WTC11 (cell line): ENCODE results near the gene C1QTNF4. TPM values are rescaled to one million over a fixed set of nuclear protein-coding genes. Genes with fewer than 3 reads are reported as not detected.
A peak's percentile ranks its signal among the peaks of the same experiment; 100 is the strongest.

Source experiments
- ATAC-seq: fragments of 200-7000 bp; cut with Tn5 transposase; 2 replicates; pipeline ENCODE4 v1.10.0; 2021; ENCODE audit warnings: mild to moderate bottlenecking, moderate library complexity
- CTCF ChIA-PET: fragments of 300-600 bp; sonication (Branson Sonifier 250); formaldehyde crosslinking; loops from one replicate; lab custom pipeline; 2021; ENCODE audit warnings: antibody characterized with exemption; lab: Charles Lee
- POLR2A ChIA-PET: fragments of 350-600 bp; sonication (Branson Sonifier 250); formaldehyde crosslinking; loops from one replicate; lab custom pipeline; 2021; ENCODE audit warnings: antibody characterized with exemption; lab: Charles Lee
- DNase-seq: peaks from one replicate; pipeline ENCODE4 v3.0.0; 2021; ENCODE audit warnings: low spot score
- H3K27ac Mint-ChIP-seq: 2 replicates; pipeline ENCODE4 v1.8.0; 2021; ENCODE audit warnings: mixed read lengths
- H3K27me3 Mint-ChIP-seq: 2 replicates; pipeline ENCODE4 v1.8.0; 2021; ENCODE audit warnings: low read depth, mild to moderate bottlenecking, moderate library complexity, mixed read lengths
- H3K36me3 Mint-ChIP-seq: 2 replicates; pipeline ENCODE4 v1.8.0; 2021; ENCODE audit warnings: mixed read lengths
- H3K4me1 Mint-ChIP-seq: 2 replicates; pipeline ENCODE4 v1.8.0; 2022; ENCODE audit warnings: mixed read lengths
- H3K4me3 Mint-ChIP-seq: 2 replicates; pipeline ENCODE4 v1.8.0; 2021; ENCODE audit warnings: mild to moderate bottlenecking, moderate library complexity, mixed read lengths
- H3K9me3 Mint-ChIP-seq: 2 replicates; pipeline ENCODE4 v1.8.0; 2021; ENCODE audit warnings: mixed read lengths
- CBFB ChIP-seq: sonication (generic); formaldehyde crosslinking; IDR thresholded peaks from 2 replicates; pipeline ENCODE4 v1.8.1; 2022; ENCODE audit warnings: mild to moderate bottlenecking, low read depth, missing genetic modification reagents
- CREB1 ChIP-seq: sonication (generic); formaldehyde crosslinking; IDR thresholded peaks from 2 replicates; pipeline ENCODE4 v1.8.0; 2023; ENCODE audit warnings: mild to moderate bottlenecking, missing genetic modification reagents
- GRHL2 ChIP-seq: fragments of 250-450 bp; sonication (Bioruptor Pico); IDR thresholded peaks from 2 replicates; pipeline ENCODE4 v1.8.0; 2022; ENCODE audit warnings: mild to moderate bottlenecking, moderate library complexity; ENCODE audit not compliant: insufficient replicate concordance, severe bottlenecking
- HMGA2 ChIP-seq: fragments of 250-450 bp; sonication (Bioruptor Pico); IDR thresholded peaks from 2 replicates; pipeline ENCODE4 v1.4.0; 2021; ENCODE audit warnings: mild to moderate bottlenecking, moderate library complexity
- JUN ChIP-seq: sonication (generic); formaldehyde crosslinking; IDR thresholded peaks from 2 replicates; pipeline ENCODE4 v1.8.0; 2023; ENCODE audit warnings: mild to moderate bottlenecking, missing genetic modification reagents
- MAX ChIP-seq: sonication (generic); formaldehyde crosslinking; IDR thresholded peaks from 2 replicates; pipeline ENCODE4 v1.8.0; 2022; ENCODE audit warnings: mild to moderate bottlenecking, missing genetic modification reagents
- MLX ChIP-seq: sonication (generic); formaldehyde crosslinking; IDR thresholded peaks from 2 replicates; pipeline ENCODE4 v1.8.1; 2023; ENCODE audit warnings: mild to moderate bottlenecking, missing genetic modification reagents, moderate library complexity
- NFATC4 ChIP-seq: fragments of 250-450 bp; sonication (Bioruptor Pico); IDR thresholded peaks from 2 replicates; pipeline ENCODE4 v1.9.0; 2021; ENCODE audit warnings: mild to moderate bottlenecking
- NFE2L1 ChIP-seq: sonication (generic); formaldehyde crosslinking; IDR thresholded peaks from 2 replicates; pipeline ENCODE4 v1.8.1; 2023; ENCODE audit warnings: missing genetic modification reagents
- NFYB ChIP-seq: sonication (generic); formaldehyde crosslinking; conservative IDR thresholded peaks from 2 replicates; pipeline ENCODE4 v1.8.0; 2022; ENCODE audit warnings: low read depth, missing genetic modification reagents
- RELA ChIP-seq: sonication (generic); formaldehyde crosslinking; IDR thresholded peaks from 2 replicates; pipeline ENCODE4 v1.8.1; 2022; ENCODE audit warnings: missing genetic modification reagents, mild to moderate bottlenecking, borderline replicate concordance
- RORB ChIP-seq: fragments of 250-450 bp; sonication (Bioruptor Pico); IDR thresholded peaks from 2 replicates; pipeline ENCODE4 v1.9.0; 2021; ENCODE audit warnings: mild to moderate bottlenecking
- TEAD1 ChIP-seq: sonication (generic); formaldehyde crosslinking; IDR thresholded peaks from 2 replicates; pipeline ENCODE4 v1.8.0; 2022; ENCODE audit warnings: mild to moderate bottlenecking, missing genetic modification reagents
- ZNF121 ChIP-seq: sonication (generic); formaldehyde crosslinking; IDR thresholded peaks from 2 replicates; pipeline ENCODE4 v1.8.0; 2023; ENCODE audit warnings: missing genetic modification reagents
- total RNA-seq: library from RNA; stranded (reverse); gene quantifications from 3 replicates; pipeline ENCODE4 v1.2.3, GENCODE V29; 2021
- TF ChIP-seq, protein P1 (sequence below): sonication (generic); formaldehyde crosslinking; IDR thresholded peaks from 2 replicates; pipeline ENCODE4 v1.8.1; 2023; ENCODE audit warnings: mild to moderate bottlenecking, moderate library complexity, missing genetic modification reagents
- TF ChIP-seq, protein P2 (sequence below): fragments of 250-450 bp; sonication (Bioruptor Pico); IDR thresholded peaks from 2 replicates; pipeline ENCODE4 v1.8.0; 2021; ENCODE audit warnings: mild to moderate bottlenecking
- TF ChIP-seq, protein P3 (sequence below): sonication (generic); formaldehyde crosslinking; IDR thresholded peaks from 2 replicates; pipeline ENCODE4 v1.8.0; 2022; ENCODE audit warnings: mild to moderate bottlenecking, missing genetic modification reagents
- TF ChIP-seq, protein P4 (sequence below): sonication (generic); formaldehyde crosslinking; IDR thresholded peaks from 2 replicates; pipeline ENCODE4 v1.8.0; 2022; ENCODE audit warnings: mild to moderate bottlenecking, missing genetic modification reagents
- TF ChIP-seq, protein P5 (sequence below): sonication (generic); formaldehyde crosslinking; IDR thresholded peaks from 2 replicates; pipeline ENCODE4 v1.8.1; 2023; ENCODE audit warnings: mild to moderate bottlenecking, missing genetic modification reagents

C1QTNF4 gene
- total RNA-seq, 1 experiment from 2014 or later: 9.5 TPM

- TF ChIP-seq MLX (CRISPR knock-in tag) (no peak), NFATC4 (no peak)
- TF ChIP-seq, protein P1, sequence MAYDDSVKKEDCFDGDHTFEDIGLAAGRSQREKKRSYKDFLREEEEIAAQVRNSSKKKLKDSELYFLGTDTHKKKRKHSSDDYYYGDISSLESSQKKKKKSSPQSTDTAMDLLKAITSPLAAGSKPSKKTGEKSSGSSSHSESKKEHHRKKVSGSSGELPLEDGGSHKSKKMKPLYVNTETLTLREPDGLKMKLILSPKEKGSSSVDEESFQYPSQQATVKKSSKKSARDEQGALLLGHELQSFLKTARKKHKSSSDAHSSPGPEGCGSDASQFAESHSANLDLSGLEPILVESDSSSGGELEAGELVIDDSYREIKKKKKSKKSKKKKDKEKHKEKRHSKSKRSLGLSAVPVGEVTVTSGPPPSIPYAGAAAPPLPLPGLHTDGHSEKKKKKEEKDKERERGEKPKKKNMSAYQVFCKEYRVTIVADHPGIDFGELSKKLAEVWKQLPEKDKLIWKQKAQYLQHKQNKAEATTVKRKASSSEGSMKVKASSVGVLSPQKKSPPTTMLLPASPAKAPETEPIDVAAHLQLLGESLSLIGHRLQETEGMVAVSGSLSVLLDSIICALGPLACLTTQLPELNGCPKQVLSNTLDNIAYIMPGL (CRISPR knock-in tag): no peak
- TF ChIP-seq, all 79 proteins: peak for 0
These were observed 2.4 kb downstream of the C1QTNF4 start (continued) for GRCh38 chr11:47591764-47592163.

DNA sequence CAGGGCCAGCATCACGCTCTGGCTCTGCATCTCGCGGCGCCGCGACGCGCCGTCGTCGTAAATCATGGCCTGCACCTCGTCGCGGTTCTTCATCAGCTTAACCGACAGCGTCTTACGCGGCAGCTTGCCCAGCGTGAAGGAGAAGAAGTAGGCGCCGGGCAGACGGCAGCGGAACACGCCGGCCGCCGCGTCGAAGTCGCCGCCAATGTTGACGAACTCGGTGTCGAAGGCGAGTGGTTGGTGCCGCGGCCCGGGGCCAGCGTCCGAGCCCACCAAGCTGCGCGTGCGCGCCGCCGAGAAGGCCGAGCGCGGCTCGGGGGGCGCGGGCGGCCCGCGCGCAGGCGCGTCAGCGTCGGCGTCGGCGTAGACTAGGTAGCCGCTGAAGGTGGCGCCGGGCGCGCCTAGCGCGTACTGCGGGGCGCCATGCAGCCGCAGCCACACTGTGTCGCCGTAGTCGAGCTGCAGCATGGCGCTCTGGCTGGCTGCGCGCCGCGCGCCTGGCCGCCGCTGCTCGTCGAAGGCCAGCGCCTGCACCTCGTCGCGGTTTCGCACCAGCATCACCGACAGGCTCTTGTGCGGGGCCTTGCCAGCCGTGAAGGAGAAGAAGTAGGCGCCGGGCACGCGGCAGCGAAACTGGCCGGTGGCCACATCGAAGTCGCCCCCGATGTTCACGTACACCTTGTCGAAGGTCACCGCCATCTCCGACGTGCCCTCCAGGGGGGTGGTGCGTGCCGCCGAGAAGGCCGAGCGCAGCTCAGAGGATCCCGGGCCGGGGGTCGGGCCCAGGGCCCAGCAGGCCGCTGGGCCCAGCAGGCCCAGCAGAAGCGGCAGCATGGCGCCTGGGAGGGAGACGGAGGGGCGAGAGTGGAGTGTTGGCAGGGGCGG, 4.0 kb downstream of the C1QTNF4 start:
- peaks cover 57% of the 10 kb centered on the region for H3K27me3 Mint-ChIP-seq
- H3K27ac Mint-ChIP-seq: no peak overlapping the region
- POLR2A ChIA-PET: no interaction called here
- H3K4me3 Mint-ChIP-seq: peak overlapping the region; percentile 57
- H3K4me1 Mint-ChIP-seq: peaks cover 26% of the 10 kb centered on the region
- no peaks in the 10 kb centered on the region for H3K9me3 Mint-ChIP-seq
- H3K36me3 Mint-ChIP-seq: 0 out of 2 replicates have a peak, but pooled peaks cover under 1% of the 10 kb centered on the region
- TF ChIP-seq, protein P2, sequence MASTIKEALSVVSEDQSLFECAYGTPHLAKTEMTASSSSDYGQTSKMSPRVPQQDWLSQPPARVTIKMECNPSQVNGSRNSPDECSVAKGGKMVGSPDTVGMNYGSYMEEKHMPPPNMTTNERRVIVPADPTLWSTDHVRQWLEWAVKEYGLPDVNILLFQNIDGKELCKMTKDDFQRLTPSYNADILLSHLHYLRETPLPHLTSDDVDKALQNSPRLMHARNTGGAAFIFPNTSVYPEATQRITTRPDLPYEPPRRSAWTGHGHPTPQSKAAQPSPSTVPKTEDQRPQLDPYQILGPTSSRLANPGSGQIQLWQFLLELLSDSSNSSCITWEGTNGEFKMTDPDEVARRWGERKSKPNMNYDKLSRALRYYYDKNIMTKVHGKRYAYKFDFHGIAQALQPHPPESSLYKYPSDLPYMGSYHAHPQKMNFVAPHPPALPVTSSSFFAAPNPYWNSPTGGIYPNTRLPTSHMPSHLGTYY (CRISPR knock-in tag): no peak
- TF ChIP-seq JUN (CRISPR knock-in tag): 0 out of 2 replicates have a peak, but pooled peaks have one; percentile 33
- TF ChIP-seq NFYB (CRISPR knock-in tag): 0 out of 2 replicates have a peak, but pooled peaks have one; percentile 19
- TF ChIP-seq GRHL2: no peak
- TF ChIP-seq, protein P3, sequence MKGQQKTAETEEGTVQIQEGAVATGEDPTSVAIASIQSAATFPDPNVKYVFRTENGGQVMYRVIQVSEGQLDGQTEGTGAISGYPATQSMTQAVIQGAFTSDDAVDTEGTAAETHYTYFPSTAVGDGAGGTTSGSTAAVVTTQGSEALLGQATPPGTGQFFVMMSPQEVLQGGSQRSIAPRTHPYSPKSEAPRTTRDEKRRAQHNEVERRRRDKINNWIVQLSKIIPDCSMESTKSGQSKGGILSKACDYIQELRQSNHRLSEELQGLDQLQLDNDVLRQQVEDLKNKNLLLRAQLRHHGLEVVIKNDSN (CRISPR knock-in tag): peak; percentile 52; the same call in 1 of the 2 replicates
- TF ChIP-seq MAX (CRISPR knock-in tag): peak; percentile 94
- no peak for TF ChIP-seq ZNF121 (CRISPR knock-in tag)
- TF ChIP-seq, protein P4, sequence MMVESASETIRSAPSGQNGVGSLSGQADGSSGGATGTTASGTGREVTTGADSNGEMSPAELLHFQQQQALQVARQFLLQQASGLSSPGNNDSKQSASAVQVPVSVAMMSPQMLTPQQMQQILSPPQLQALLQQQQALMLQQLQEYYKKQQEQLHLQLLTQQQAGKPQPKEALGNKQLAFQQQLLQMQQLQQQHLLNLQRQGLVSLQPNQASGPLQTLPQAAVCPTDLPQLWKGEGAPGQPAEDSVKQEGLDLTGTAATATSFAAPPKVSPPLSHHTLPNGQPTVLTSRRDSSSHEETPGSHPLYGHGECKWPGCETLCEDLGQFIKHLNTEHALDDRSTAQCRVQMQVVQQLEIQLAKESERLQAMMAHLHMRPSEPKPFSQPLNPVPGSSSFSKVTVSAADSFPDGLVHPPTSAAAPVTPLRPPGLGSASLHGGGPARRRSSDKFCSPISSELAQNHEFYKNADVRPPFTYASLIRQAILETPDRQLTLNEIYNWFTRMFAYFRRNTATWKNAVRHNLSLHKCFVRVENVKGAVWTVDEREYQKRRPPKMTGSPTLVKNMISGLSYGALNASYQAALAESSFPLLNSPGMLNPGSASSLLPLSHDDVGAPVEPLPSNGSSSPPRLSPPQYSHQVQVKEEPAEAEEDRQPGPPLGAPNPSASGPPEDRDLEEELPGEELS: peak; percentile 63; the same call in 1 of the 2 replicates
- TF ChIP-seq TEAD1 (CRISPR knock-in tag): peak; percentile 58; the same call in 1 of the 2 replicates
- no peak for TF ChIP-seq NFE2L1 (CRISPR knock-in tag)
- TF ChIP-seq CBFB (CRISPR knock-in tag): 0 out of 2 replicates have a peak, but pooled peaks have one; percentile 68
- ATAC-seq (peak; percentile 62), DNase-seq (peak; percentile 60)
- CTCF ChIA-PET: interaction anchor here (1.2 kb wide), 1 partner anchor 27 kb away, joined by 5 read pairs; no protein-coding TSS in a partner anchor

- Mint-ChIP-seq H3K4me1 (peaks cover 23% of the 10 kb centered on the region), H3K27me3 (peaks cover 51% of the 10 kb centered on the region), H3K9me3 (no peaks in the 10 kb centered on the region)
- DNase-seq: no peak
- POLR2A ChIA-PET: no interaction called here
- TF ChIP-seq HMGA2 (CRISPR knock-in tag) (no peak), CREB1 (CRISPR knock-in tag) (no peak), RELA (CRISPR knock-in tag) (no peak), RORB (no peak)
- TF ChIP-seq, protein P5, sequence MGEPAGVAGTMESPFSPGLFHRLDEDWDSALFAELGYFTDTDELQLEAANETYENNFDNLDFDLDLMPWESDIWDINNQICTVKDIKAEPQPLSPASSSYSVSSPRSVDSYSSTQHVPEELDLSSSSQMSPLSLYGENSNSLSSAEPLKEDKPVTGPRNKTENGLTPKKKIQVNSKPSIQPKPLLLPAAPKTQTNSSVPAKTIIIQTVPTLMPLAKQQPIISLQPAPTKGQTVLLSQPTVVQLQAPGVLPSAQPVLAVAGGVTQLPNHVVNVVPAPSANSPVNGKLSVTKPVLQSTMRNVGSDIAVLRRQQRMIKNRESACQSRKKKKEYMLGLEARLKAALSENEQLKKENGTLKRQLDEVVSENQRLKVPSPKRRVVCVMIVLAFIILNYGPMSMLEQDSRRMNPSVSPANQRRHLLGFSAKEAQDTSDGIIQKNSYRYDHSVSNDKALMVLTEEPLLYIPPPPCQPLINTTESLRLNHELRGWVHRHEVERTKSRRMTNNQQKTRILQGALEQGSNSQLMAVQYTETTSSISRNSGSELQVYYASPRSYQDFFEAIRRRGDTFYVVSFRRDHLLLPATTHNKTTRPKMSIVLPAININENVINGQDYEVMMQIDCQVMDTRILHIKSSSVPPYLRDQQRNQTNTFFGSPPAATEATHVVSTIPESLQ (CRISPR knock-in tag): no peak
- TF ChIP-seq, all 79 proteins: peak for 0
- Mint-ChIP-seq H3K4me3 (peak overlapping the region; percentile 57), H3K27ac (no peak overlapping the region), H3K36me3 (peaks cover 6% of the 10 kb centered on the region)
- ATAC-seq: no peak
- CTCF ChIA-PET: interaction anchor here (1.2 kb wide), 1 partner anchor 28 kb away, joined by 5 read pairs; no protein-coding TSS in a partner anchor
These were observed 4.6 kb downstream of the C1QTNF4 start for GRCh38 chr11:47589584-47589976.
